Fibroblast of the conjunctiva (primary cell): ENCODE data around the gene OSR1.
"Not testable (repeated sequence)": the region's sequence is repeated elsewhere in the genome, so short reads cannot be mapped to it uniquely, and the experiment has no call there.

Source experiments
- DNase-seq: peaks from one replicate; pipeline ENCODE4 v3.0.0-alpha.2; 2010; ENCODE audit warnings: low read depth

OSR1 gene

DNA sequence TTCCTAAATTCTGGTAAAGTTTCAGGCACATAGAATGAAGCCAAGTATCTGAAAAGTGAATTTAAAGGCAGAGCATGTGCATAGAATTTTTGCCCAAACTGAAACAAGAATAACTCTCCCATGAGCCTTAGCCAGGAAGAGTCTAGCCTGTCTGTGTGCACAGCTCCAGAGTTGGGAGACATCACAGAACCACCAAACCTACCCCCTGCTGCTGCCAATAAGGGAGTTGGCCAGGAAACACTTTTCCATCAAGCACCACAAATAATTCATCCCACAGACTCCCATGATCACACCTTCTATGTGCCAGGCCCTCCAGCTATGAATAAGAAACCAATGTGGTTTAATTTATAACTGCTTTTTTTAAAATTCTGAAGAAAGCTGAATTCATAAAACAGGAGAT lies 27.0 kb downstream of the OSR1 start:
- no peak for DNase-seq

DNA sequence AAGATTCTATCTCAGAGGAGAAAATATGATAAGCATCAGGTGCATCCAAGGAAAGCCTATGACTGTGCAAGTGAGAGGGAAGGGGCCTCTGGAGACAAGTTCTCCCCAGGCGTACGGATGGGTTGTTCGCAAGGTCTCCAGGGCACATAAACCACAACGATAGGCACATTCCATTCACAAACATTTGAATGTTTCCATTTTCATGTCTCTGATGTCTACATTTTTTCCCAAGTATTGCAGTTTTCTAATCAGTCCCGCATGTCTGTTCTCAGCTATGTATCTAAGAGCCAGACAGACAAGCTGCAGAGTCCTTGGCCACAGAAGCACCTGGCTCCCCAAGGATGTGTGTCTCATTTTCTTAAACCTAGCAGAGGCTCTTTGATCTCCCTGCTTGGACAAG lies 28.0 kb downstream of the OSR1 start:
- DNase-seq: no peak

DNA sequence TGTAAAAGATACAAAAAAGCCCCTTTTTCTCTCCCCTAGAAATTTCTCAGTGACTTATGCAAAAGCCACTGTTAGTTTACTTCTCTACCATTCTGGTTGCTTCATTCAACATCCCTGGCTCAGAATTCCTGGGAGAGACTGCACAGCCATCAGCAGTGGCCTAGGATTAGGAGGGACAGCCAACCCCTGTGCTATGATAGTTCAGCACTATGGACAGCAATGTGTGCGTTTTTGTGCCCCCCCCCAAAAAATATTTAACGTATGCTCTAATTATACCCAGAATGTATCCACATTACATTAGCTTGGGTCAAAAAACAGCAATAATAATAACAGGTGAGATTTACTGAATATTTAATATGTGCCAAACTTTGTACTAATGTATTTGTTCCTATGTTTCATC lies 29.0 kb downstream of the OSR1 start:
- DNase-seq: no peak

DNA sequence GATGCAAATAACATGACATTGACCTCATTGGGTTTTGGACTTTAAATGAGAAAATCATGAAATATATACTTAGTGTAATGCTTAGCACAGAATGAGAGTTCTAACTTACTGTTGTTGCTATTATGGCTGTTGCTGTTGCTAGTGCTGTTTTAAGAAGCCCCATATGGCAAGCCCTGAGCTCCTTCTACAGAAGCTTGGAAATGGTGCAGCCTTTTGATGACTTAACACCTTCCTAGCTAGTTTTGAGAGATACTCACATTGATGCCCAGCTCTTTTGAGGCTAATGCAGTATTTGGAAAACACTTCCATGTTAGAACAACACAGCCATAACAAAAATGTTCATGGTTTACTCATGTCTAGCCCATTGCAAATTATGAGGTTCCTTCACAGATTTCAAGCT lies 30.9 kb downstream of the OSR1 start:
- no peak for DNase-seq

DNA sequence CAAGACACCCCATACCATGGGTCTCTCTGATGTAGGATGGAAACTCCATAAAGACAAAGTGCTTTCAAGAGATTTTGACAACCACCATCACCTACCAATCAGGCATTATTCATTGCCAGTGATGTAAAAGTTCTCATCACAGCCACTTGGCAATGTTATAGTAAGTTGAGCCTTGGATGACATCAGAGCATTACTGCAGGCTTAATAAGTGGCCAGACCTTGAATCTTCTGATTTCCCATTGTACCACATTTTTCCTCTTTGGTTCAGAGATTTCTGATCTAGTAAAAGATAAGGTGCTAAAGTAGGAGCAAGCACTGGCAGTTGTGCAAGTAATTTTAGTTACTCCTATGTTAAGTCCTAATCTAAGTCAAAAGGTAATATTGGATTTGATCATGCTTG lies 36.5 kb downstream of the OSR1 start:
- DNase-seq: no peak

DNA sequence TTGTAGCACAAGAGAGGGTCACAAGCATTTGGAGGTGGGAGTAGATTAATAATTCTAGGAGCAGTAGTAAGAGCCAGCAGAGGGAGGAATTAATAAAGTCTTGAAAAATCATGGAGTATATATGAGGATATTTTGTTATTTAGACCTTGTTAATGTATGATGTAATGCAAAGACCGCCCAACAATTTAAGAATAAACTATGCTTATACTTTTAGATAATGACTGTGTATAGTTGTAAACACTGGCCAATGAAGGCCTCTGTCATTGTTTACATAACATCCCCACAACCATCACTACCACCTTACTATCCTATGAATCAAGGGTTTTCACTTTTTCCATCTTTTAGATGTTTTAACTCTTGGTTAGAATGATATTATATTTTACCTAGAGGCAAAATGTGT lies 37.6 kb downstream of the OSR1 start:
- DNase-seq: no peak

DNA sequence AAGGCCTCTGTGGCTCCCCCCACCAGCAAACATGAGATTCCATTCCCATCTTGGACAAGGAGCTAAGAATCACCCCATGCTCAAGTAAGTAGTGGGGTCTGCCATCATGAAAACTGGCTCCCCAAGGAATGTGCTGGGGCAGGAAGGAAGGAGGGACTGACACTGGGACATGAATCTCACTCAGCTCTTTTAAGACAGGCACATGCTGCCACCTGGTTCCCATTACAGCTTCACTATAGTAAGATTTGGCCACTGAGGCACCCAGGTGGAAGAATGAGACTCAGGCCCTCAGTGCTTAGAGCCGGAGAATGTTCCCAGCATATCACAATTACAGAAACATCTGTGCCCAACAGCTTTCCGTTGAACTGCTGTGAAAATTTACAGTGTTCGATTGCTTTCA lies 38.7 kb downstream of the OSR1 start:
- DNase-seq: no peak

DNA sequence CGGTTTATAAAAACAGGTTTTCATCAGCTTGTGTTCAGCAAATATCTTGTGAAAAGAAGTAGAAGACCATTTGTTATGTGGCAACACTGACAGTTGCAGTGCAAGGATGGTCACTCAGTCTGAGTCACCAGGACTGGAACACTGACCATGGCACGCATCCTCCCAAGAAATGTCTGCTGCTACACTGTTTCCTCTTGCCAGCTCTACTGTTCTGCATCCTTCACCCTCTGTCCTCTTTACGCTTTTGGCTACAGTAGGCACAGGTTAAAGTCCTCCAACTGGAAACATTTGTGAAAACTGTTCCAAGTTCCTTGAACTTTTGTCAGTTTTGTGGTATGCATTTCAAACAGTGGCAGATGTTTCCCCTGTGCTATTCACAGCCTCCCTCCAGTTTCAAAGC lies 39.4 kb downstream of the OSR1 start:
- DNase-seq: no peak

DNA sequence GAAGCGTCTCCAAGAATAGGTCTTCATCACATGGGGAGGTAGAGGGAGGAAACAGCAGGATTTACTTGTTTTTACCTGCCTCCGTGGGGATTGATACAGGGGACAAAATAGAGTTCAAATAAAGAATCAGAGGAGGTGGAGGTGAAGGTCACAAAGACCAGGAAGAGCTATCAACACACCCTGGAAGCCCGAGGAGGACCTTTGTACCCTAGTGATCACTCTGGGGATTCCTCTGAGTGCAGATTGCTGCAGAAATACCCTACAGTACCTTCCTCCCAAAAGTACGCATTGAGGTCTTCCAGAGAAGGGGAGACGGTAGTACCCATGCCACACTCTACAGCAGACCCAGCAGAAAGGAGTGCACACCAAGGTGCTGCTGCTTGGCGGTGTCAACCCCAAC lies 44.9 kb downstream of the OSR1 start:
- DNase-seq: no peak

DNA sequence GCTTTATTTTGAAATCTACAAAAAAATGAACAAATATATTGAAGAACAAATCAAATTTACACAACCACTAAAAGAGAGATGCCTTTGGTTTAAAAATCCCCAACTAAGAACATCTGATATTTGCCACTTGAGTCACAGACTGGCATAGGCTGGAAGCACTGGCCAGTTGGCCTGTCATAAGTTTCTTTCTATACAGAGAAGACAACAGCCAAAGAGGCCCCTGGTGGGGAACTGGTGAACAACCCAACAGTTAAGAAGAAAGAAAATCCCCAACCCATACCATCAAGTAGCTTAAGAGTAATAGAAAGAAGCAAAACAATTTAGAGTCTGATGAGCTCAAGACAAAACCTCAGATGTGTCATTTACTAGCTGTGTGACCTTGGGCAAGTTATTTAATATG lies 45.5 kb downstream of the OSR1 start:
- peak; percentile 17 for DNase-seq

DNA sequence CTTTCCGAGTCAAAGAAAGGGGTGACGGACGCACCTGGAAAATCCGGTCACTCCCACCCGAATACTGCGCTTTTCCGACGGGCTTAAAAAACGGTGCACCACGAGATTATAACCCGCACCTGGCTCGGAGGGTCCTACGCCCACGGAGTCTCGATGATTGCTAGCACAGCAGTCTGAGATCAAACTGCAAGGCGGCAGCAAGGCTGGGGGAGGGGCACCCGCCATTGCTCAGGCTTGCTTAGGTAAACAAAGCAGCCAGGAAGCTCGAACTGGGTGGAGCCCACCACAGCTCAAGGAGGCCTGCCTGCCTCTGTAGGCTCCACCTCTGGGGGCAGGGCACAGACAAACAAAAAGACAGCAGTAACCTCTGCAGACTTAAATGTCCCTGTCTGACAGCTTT lies 52.4 kb downstream of the OSR1 start:
- DNase-seq: not testable (repeated sequence)

DNA sequence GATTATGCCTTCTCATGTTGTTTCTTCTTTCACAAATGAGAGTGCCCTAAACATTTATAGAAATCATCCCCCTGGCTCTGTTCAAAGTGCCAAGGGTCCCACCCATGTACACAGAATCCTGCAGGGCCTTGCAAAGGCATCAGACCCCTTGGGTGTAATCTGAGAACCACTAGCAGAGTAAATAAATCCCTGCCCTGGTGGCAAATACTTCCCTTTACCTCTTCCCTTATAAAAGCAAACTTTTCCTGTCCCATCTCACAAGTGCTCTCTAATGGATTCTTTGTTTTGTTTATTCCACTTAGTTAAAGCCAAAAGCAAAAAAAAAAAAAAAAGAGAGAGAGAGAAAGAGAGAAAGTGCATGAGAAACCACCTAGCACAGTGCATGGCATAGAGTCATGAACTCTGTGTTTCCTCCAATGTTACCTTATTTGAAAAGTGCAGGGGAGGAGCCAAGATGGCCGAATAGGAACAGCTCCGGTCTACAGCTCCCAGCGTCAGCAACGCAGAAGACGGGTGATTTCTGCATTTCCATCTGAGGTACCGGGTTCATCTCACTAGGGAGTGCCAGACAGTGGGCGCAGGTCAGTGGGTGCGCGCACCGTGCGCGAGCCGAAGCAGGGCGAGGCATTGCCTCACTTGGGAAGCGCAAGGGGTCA lies 52.9 kb downstream of the OSR1 start:
- DNase-seq: not testable (repeated sequence)

DNA sequence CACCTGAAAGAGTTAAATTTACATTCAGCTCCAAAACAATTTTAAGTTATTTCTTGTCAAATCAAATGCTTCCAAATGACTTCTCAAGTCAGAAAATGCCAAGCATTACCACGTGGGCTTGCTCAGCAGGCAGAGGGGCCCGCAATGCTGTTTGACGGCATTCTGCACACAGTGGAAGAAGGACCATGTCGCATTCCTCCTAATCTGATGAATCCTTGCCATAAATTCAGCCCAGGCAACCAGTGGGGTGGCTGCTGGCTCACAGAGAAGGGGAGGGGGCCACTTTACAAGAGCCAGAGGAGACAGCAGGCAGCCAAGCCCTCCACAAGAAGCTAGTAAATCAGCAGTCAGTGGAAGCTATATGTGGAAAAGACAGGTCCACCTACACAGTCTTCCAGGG lies 56.7 kb downstream of the OSR1 start:
- no peak for DNase-seq
